Spleen (tissue), 3 donors: ENCODE measurements around the gene MRGPRX3.

Experiments used
- POLR2A ChIP-seq, 3 donors: fragments of 450-650 bp; IDR thresholded peaks; one replicate each; pipeline ENCODE4 v1.5.1; 2017; ENCODE audit warnings: antibody characterized with exemption in 3 of 3, mild to moderate bottlenecking in 1 of 3
- POLR2AphosphoS5 ChIP-seq, 3 donors: sonication (generic); formaldehyde crosslinking; IDR thresholded peaks; one replicate each; pipeline ENCODE4 v1.5.1; 2017; ENCODE audit warnings: antibody characterized with exemption in 3 of 3

- no peak for TF ChIP-seq POLR2A (IDR thresholded peaks at IDR 0.05)
- no peak for TF ChIP-seq POLR2AphosphoS5 (IDR thresholded peaks at IDR 0.05)
These were observed 19.2 kb downstream of the MRGPRX3 start for GRCh38 chr11:18151581-18151980.
